Naive thymus-derived CD4-positive, alpha-beta T cell (primary cell): ENCODE data around the gene SNX21. TPM values are rescaled to one million over a fixed set of nuclear protein-coding genes. Genes with fewer than 3 reads are reported as not detected.

Experiments used
- ATAC-seq: fragments of 150-1000 bp; cut with Tn5 transposase; 2 replicates; pipeline ENCODE4 v1.10.0; 2021; ENCODE audit warnings: mild to moderate bottlenecking, moderate library complexity
- CTCF ChIA-PET: fragments of 350-600 bp; sonication (Branson Sonifier 250); formaldehyde crosslinking; loops from one replicate; lab custom pipeline; 2021; ENCODE audit warnings: antibody characterized with exemption; lab: Charles Lee
- POLR2A ChIA-PET: fragments of 350-600 bp; sonication (Branson Sonifier 250); formaldehyde crosslinking; loops from one replicate; lab custom pipeline; 2021; ENCODE audit warnings: antibody characterized with exemption, inconsistent platforms; lab: Charles Lee
- DNase-seq, 9 donors: peaks; one replicate each; pipeline versions ENCODE4 v3.0.0 to v3.0.0-alpha.2; 2020 to 2022; ENCODE audit warnings: mixed read lengths in 1 of 9
- H3K27ac ChIP-seq: one replicate; pipeline ENCODE4 v1.7.0; 2013; ENCODE audit warnings: mild to moderate bottlenecking, low read depth, low read length, moderate library complexity
- H3K27me3 ChIP-seq, 2 donors: one replicate each; pipeline ENCODE4 v1.7.0; 2013; ENCODE audit warnings: low read length in 2 of 2, mild to moderate bottlenecking in 2 of 2, moderate library complexity in 2 of 2; ENCODE audit not compliant: control insufficient read depth in 2 of 2, insufficient read depth in 2 of 2
- H3K36me3 ChIP-seq, 3 experiments: 1 replicate in 2 of 3; 2 replicates in 1 of 3; pipeline ENCODE4 v1.7.0; 2013; ENCODE audit warnings: low read length in 3 of 3, mild to moderate bottlenecking in 3 of 3, moderate library complexity in 1 of 3; ENCODE audit not compliant: insufficient read depth in 3 of 3, control insufficient read depth in 2 of 3
- H3K4me1 ChIP-seq, 2 donors: one replicate each; pipeline ENCODE4 v1.7.0; 2013; ENCODE audit warnings: low read length in 2 of 2, mild to moderate bottlenecking in 2 of 2, moderate library complexity in 1 of 2; ENCODE audit not compliant: control insufficient read depth in 2 of 2, insufficient read depth in 2 of 2
- H3K4me3 ChIP-seq: 2 replicates; pipeline ENCODE4 v1.7.0; 2013; ENCODE audit warnings: mild to moderate bottlenecking, low read length
- H3K9me3 ChIP-seq, 3 experiments: 1 replicate in 2 of 3; 2 replicates in 1 of 3; pipeline ENCODE4 v1.7.0; 2013; ENCODE audit warnings: low read length in 3 of 3; ENCODE audit not compliant: control insufficient read depth in 2 of 3
- H3K27ac Mint-ChIP-seq, 9 donors: one replicate each; pipeline ENCODE4 v1.8.0; 2020 to 2022; ENCODE audit warnings: mixed read lengths in 9 of 9, mild to moderate bottlenecking in 8 of 9, moderate library complexity in 5 of 9, inconsistent platforms in 2 of 9
- H3K27me3 Mint-ChIP-seq, 5 donors: one replicate each; pipeline ENCODE4 v1.8.0; 2021 to 2022; ENCODE audit warnings: mixed read lengths in 5 of 5, mild to moderate bottlenecking in 1 of 5
- H3K36me3 Mint-ChIP-seq, 5 donors: one replicate each; pipeline ENCODE4 v1.8.0; 2020 to 2022; ENCODE audit warnings: mixed read lengths in 5 of 5, mild to moderate bottlenecking in 3 of 5, inconsistent platforms in 1 of 5
- H3K4me1 Mint-ChIP-seq, 7 donors: one replicate each; pipeline ENCODE4 v1.8.0; 2020 to 2022; ENCODE audit warnings: mixed read lengths in 7 of 7, mild to moderate bottlenecking in 3 of 7, inconsistent platforms in 1 of 7
- H3K4me3 Mint-ChIP-seq, 10 donors: one replicate each; pipeline ENCODE4 v1.8.0; 2020 to 2022; ENCODE audit warnings: mild to moderate bottlenecking in 10 of 10, mixed read lengths in 10 of 10, moderate library complexity in 6 of 10, inconsistent platforms in 2 of 10
- H3K9me3 Mint-ChIP-seq, 11 donors: one replicate each; pipeline ENCODE4 v1.8.0; 2020 to 2022; ENCODE audit warnings: mixed read lengths in 11 of 11, mild to moderate bottlenecking in 4 of 11, inconsistent platforms in 1 of 11, moderate library complexity in 1 of 11
- intact Hi-C, 2 donors: fragments of 100-400 bp; cut with micrococcal nuclease; formaldehyde crosslinking; loops; one replicate each; pipeline ENCODE4 v1.15.1; 2023
- polyA plus RNA-seq, 2 donors: library from polyadenylated mRNA; unstranded; fragments of 300-500 nt; fragmentation: Illumina TruSeq; gene quantifications; one replicate each; pipeline ENCODE4 v1.2.3, GENCODE V29; 2021
- total RNA-seq, 6 experiments: library from RNA in 5 of 6; stranded (reverse) in 5 of 6; gene quantifications; 1 replicate in 5 of 6; 2 replicates in 1 of 6; pipeline ENCODE4 v1.2.3 and lab custom pipeline; 2021 to 2026

The SNX21 gene
- total and polyA plus RNA-seq, 7 experiments from 2014 or later, result 0.30 to 4.9 (median 1.1) TPM

- ChIA-PET CTCF (no interaction called here), POLR2A (interaction anchor here (1.4 kb wide), 1 partner anchor 43 kb away, joined by 4 read pairs; no protein-coding TSS in a partner anchor)
- Mint-ChIP-seq H3K36me3 (peaks cover 5 to 39% (median 15%) of the 10 kb centered on the region in 5 donors), H3K9me3 (no peaks in the 10 kb centered on the region), H3K27me3 (no peaks in the 10 kb centered on the region), H3K4me3 (peak overlapping the region; percentile 79 to 96 (median 84)), H3K4me1 (peaks cover 3 to 42% (median 16%) of the 10 kb centered on the region in 7 donors), H3K27ac (peak overlapping the region in 3 of 9 donors; percentile 4 to 87 (median 73))
- intact Hi-C loops, result loop anchor here (2.0 to 5.0 kb wide), 2 partner anchors 122 to 274 kb away; partner anchors contain the start of genes NCOA5 (in 1 of the 2) and PCIF1 (in 1 of the 2)
- DNase-seq (no peak), ATAC-seq (no peak)
- Histone ChIP-seq H3K4me1 (peaks cover 0 to 12% of the 10 kb centered on the region in 2 donors), H3K27me3 (no peaks in the 10 kb centered on the region), H3K27ac (no peak overlapping the region), H3K9me3 (no peaks in the 10 kb centered on the region), H3K4me3 (peak overlapping the region; percentile 52), H3K36me3 (peaks cover 0 to 30% (median 0%) of the 10 kb centered on the region in 3 experiments)
These were observed 20.6 kb upstream of the SNX21 start for GRCh38 chr20:45813006-45813340.

GRCh38 chr20:45813489-45813888 lies 20.1 kb upstream of the SNX21 start:
- Histone ChIP-seq H3K27ac (no peak overlapping the region), H3K36me3 (peaks cover 0 to 28% (median 0%) of the 10 kb centered on the region in 3 experiments), H3K4me3 (no peak overlapping the region), H3K9me3 (no peaks in the 10 kb centered on the region), H3K4me1 (peaks cover 0 to 12% of the 10 kb centered on the region in 2 donors), H3K27me3 (no peaks in the 10 kb centered on the region)
- H3K9me3 Mint-ChIP-seq, result no peaks in the 10 kb centered on the region
- no peaks in the 10 kb centered on the region for H3K27me3 Mint-ChIP-seq
- peak overlapping the region in 1 of 9 donors; percentile 87 for H3K27ac Mint-ChIP-seq
- peak overlapping the region; percentile 79 to 96 (median 84) for H3K4me3 Mint-ChIP-seq
- H3K4me1 Mint-ChIP-seq, result peaks cover 3 to 42% (median 16%) of the 10 kb centered on the region in 7 donors
- peaks cover 5 to 39% (median 15%) of the 10 kb centered on the region in 5 donors for H3K36me3 Mint-ChIP-seq
- intact Hi-C loops, result loop anchor here (2.0 to 5.0 kb wide), 2 partner anchors 121 to 274 kb away; partner anchors contain the start of genes NCOA5 (in 1 of the 2) and PCIF1 (in 1 of the 2)
- DNase-seq, result no peak
- no peak for ATAC-seq
- ChIA-PET POLR2A (interaction anchor here (1.4 kb wide), 1 partner anchor 43 kb away, joined by 4 read pairs; no protein-coding TSS in a partner anchor), CTCF (interaction anchor here (0.7 kb wide), 1 partner anchor 8 kb away, joined by 3 read pairs; no protein-coding TSS in a partner anchor)

- Histone ChIP-seq H3K4me1 (peaks cover 0 to 12% of the 10 kb centered on the region in 2 donors), H3K27ac (no peak overlapping the region), H3K36me3 (peaks cover 0 to 22% (median 0%) of the 10 kb centered on the region in 3 experiments), H3K4me3 (no peak overlapping the region), H3K9me3 (no peaks in the 10 kb centered on the region), H3K27me3 (no peaks in the 10 kb centered on the region)
- H3K9me3 Mint-ChIP-seq, result no peaks in the 10 kb centered on the region
- intact Hi-C loops, result loop anchor here in 1 of 2 donors (5.0 kb wide), 1 partner anchor 273 kb away; the partner anchor contains the start of gene NCOA5
- H3K4me1 Mint-ChIP-seq, result peaks cover 3 to 42% (median 16%) of the 10 kb centered on the region in 7 donors
- H3K27me3 Mint-ChIP-seq, result peaks cover 0 to under 1% (median 0%) of the 10 kb centered on the region in 5 donors
- ChIA-PET CTCF (interaction anchor here (1.1 kb wide), 1 partner anchor 38 kb away, joined by 3 read pairs; no protein-coding TSS in a partner anchor), POLR2A (no interaction called here)
- peaks cover 2 to 37% (median 12%) of the 10 kb centered on the region in 5 donors for H3K36me3 Mint-ChIP-seq
- peak overlapping the region in 1 of 10 donors; percentile 28 for H3K4me3 Mint-ChIP-seq
- DNase-seq, result no peak
- no peak overlapping the region for H3K27ac Mint-ChIP-seq
- no peak for ATAC-seq
These were observed 19.3 kb upstream of the SNX21 start for GRCh38 chr20:45814314-45814713.

- POLR2A ChIA-PET, result interaction anchor here (0.6 to 1.3 kb wide), 2 partner anchors 9 to 16 kb away, joined by 3 to 5 read pairs; partner anchors contain the start of gene SNX21
- Histone ChIP-seq H3K4me1 (peaks cover 0 to 9% of the 10 kb centered on the region in 2 donors), H3K27ac (no peak overlapping the region), H3K36me3 (no peaks in the 10 kb centered on the region), H3K27me3 (no peaks in the 10 kb centered on the region), H3K4me3 (no peak overlapping the region), H3K9me3 (no peaks in the 10 kb centered on the region)
- peaks cover 3 to 35% (median 11%) of the 10 kb centered on the region in 7 donors for H3K4me1 Mint-ChIP-seq
- CTCF ChIA-PET, result no interaction called here
- DNase-seq (no peak), ATAC-seq (no peak)
- peaks cover 0 to 21% (median 0%) of the 10 kb centered on the region in 5 donors for H3K36me3 Mint-ChIP-seq
- no peak overlapping the region for H3K4me3 Mint-ChIP-seq
- no peaks in the 10 kb centered on the region for H3K9me3 Mint-ChIP-seq
- intact Hi-C loops, result no loop called here
- no peak overlapping the region for H3K27ac Mint-ChIP-seq
- peaks cover 1 to 9% (median 7%) of the 10 kb centered on the region in 5 donors for H3K27me3 Mint-ChIP-seq
These were observed 16.6 kb upstream of the SNX21 start for GRCh38 chr20:45816951-45817350.

- ATAC-seq (no peak), DNase-seq (no peak)
- Mint-ChIP-seq H3K4me3 (no peak overlapping the region), H3K27me3 (peaks cover 7 to 15% (median 13%) of the 10 kb centered on the region in 5 donors), H3K9me3 (no peaks in the 10 kb centered on the region), H3K4me1 (peaks cover 3 to 33% (median 10%) of the 10 kb centered on the region in 7 donors), H3K36me3 (peaks cover 0 to 22% (median 0%) of the 10 kb centered on the region in 5 donors), H3K27ac (no peak overlapping the region)
- ChIA-PET CTCF (no interaction called here), POLR2A (interaction anchor here (0.6 to 1.3 kb wide), 2 partner anchors 8 to 16 kb away, joined by 3 to 5 read pairs; partner anchors contain the start of gene SNX21)
- H3K4me1 ChIP-seq, result peaks cover 0 to 6% of the 10 kb centered on the region in 2 donors
- no peaks in the 10 kb centered on the region for H3K9me3 ChIP-seq
- intact Hi-C loops, result no loop called here
- no peak overlapping the region for H3K4me3 ChIP-seq
- H3K36me3 ChIP-seq, result no peaks in the 10 kb centered on the region
- no peaks in the 10 kb centered on the region for H3K27me3 ChIP-seq
- H3K27ac ChIP-seq, result no peak overlapping the region
These were observed 16.0 kb upstream of the SNX21 start for GRCh38 chr20:45817376-45818194.

GRCh38 chr20:45818239-45818638 lies 15.4 kb upstream of the SNX21 start:
- CTCF ChIA-PET, result no interaction called here
- intact Hi-C loops, result no loop called here

More at GRCh38 chr20:45818239-45818638, 15.4 kb upstream of the SNX21 start:
- Histone ChIP-seq H3K27me3 (peaks cover 0 to 1% of the 10 kb centered on the region in 2 donors), H3K9me3 (no peaks in the 10 kb centered on the region), H3K4me1 (peaks cover 0 to 2% of the 10 kb centered on the region in 2 donors), H3K27ac (no peak overlapping the region), H3K36me3 (no peaks in the 10 kb centered on the region), H3K4me3 (no peak overlapping the region)
- ATAC-seq (no peak), DNase-seq (no peak)
- H3K4me3 Mint-ChIP-seq, result no peak overlapping the region
- peaks cover 0 to 30% (median 8%) of the 10 kb centered on the region in 7 donors for H3K4me1 Mint-ChIP-seq
- no peak overlapping the region for H3K27ac Mint-ChIP-seq
- H3K36me3 Mint-ChIP-seq, result peaks cover 0 to 17% (median 0%) of the 10 kb centered on the region in 5 donors
- peaks cover 10 to 20% (median 18%) of the 10 kb centered on the region in 5 donors for H3K27me3 Mint-ChIP-seq
- POLR2A ChIA-PET, result interaction anchor here (1.3 kb wide), 1 partner anchor 15 kb away, joined by 3 read pairs; the partner anchor contains the start of gene SNX21
- H3K9me3 Mint-ChIP-seq, result no peaks in the 10 kb centered on the region
